GM18505 (cell line): Measurements from ENCODE around the gene KRT1.

ENCODE experiments used
- ATAC-seq: cut with Tn5 transposase; IDR thresholded peaks from one replicate; pipeline ENCODE4 v1.9.1; 2021; ENCODE audit not compliant: unreplicated experiment
- POLR2A ChIP-seq: IDR thresholded peaks from 4 replicates; pipeline ENCODE4 v1.6.1; 2011; ENCODE audit warnings: borderline replicate concordance; ENCODE audit not compliant: insufficient read depth, insufficient read length; ENCODE audit errors: extremely low read depth

KRT1 gene

DNA sequence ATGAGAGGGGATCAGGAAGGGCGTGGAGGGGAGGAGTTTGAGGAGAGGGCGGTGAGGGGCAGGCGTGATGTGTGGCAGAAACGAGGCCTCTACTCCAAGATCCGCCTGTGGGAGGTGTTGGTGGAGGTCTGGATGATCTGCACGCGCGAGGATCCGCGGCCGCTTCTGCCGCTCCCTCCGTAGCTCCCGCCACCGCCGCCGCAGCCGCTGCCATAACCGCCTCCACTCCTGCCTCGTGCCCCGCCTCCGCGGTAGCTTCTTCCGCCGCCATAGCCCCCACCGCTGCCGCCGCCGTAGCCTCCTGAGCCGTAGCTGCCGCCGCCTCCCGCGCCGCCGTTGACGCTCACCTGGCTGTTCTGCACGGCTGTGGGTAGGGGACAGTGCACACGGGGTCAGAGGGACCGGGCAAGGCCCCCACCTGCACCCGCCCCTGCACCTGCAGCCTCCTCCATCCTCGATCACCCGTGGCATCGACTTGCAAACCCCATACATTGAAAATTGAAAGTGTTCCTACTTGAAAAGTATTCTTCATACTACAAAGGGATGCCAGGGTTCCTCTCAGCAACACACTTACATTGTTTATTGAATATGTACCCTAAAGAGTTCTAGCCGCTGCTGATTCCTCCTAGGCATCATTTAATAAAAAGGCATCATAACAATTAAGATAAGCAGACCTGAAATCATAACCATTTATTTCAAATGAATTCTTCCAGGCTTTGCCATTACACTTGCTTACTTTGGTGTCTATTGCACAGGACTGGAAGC lies 11.1 kb upstream of the KRT1 start:
- ATAC-seq: no peak
- no peak for TF ChIP-seq POLR2A

DNA sequence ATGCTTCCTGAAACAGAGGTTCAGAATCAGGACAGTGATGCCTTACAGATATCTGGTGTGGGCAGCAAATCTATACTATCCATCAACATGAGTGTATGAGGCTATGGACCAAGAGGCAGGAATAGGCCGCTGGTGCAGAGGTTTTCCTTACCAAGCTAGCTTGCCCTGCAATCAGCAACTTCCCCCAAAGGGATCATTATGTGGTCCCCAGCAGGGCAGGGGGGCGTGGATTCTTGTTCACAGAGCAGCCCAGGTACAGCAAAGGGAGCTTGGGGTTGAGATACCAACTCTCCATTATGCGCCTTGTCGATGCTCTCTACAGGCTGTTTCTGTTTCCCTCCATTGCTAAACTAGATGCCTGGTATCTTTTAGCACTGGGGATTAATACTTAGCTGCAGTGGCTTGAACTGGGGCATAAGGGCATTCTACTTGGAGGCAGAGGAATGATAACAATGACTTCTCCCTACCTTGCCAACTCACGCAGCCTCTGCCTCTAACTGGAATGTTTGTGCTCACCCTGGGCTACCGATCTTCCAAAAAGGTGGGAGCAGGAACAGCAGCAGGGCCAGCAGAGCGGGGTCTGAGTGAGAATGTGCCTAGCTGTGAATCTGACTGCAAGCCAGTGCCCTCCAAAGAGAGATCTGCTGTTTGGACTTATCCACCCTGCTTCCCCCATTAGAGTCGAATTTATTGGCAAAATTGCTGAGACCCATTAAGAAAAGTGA lies 10.3 kb upstream of the KRT1 start:
- TF ChIP-seq POLR2A: no peak
- ATAC-seq: no peak

DNA sequence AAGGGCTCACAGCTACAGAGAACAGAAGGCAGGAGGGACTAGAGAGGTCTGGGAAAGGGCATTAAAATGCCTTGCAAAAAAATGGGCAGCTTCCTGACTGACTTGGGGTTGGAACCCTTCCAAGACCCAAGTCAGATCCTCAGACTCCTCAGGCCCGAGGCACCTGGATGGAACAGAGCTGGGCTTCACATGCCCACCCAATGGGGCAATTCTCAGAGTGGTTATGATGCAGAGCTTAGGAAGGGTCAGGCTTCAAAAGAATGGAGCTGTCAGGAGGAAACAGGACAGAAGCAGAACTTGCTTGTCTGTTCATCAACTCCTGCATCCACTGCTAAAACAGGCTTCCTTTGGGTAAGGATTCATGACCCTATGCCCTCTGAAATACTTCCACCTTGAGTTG lies 9.7 kb upstream of the KRT1 start:
- ATAC-seq: no peak
- TF ChIP-seq POLR2A: no peak

DNA sequence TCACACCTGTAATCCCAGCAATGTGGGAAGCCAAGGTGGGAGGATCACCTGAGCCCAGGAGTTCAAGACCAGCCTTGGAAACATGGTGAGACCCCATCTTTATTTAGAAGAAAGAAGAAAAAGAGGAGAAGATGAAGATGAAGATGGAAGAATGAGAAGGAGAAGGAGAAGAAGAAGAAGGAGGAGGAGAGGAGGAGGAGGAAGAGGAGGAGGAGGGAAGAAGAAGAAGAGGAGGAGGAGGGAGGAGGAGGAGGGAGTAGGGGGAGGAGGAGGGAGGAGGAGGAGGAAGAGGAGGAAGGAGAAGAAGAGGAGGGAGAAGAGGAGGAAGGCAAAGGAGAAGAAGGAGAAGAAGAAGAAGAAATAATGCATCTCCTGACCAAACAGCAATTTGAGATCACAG lies 9.0 kb upstream of the KRT1 start:
- no peak for TF ChIP-seq POLR2A

DNA sequence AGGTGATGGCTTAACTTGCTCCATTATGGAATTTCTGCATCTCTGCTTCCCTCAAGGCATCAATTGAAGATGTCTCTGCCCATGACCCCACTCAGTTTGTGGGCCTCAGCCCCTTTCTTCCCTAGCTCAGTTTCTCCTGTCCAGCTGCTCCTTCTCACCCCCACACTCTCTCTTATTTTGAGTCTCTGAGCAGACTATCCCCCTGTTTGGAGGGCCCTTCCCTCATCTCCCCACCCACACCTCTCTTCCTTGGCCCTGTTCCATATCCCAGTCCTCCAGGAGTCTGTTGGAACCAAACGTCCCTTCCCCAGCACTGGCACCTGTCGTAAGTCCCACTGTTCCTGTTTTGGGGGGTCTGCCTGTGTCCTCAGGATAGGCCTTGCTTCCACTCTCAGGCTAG lies 8.3 kb upstream of the KRT1 start:
- ATAC-seq: no peak
- no peak for TF ChIP-seq POLR2A

More for the DNA sequence above, 9.0 kb upstream of the KRT1 start:
- no peak for ATAC-seq

DNA sequence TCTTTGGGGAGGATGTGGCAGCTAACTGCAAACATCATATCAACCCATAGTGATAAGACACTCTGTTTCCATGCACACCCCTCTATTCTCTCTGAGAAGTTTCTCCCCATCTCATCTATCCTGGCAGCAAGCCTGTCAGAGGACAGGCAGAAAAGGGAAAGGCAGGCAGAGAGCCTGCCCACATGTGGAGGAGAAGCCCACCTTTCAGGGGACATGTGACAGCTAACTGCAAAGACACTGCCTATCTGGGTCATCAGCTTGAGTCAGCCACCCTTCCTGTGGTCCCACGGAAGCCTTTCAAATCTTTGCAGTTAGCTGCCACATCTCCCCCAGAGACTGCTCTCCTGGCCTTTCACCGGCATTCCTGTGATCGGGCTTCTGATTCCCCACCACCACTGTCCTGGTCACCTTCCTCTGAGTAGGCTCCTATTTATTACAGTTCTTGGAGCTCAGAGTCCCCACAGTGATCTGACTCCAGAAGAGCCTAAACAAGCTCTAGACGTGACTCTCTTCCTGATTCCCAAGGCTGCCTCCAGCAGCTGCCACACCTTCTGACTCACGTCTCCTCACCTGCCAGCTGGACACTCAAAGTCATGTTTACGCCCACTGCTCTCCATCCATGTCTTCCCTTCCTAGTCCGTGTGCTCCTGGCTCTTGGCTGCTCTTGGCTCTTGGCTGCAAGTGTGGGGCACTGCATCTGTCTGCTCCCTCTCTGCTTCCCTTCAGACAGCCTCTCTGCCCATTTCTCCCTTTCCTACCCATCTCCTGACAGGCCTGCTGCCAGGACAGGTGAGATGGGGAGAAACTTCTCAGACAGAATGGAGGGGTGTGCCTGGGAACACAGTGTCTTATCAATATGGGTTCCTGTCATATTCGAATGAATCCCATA lies 7.5 kb upstream of the KRT1 start:
- TF ChIP-seq POLR2A: no peak
- ATAC-seq: no peak

DNA sequence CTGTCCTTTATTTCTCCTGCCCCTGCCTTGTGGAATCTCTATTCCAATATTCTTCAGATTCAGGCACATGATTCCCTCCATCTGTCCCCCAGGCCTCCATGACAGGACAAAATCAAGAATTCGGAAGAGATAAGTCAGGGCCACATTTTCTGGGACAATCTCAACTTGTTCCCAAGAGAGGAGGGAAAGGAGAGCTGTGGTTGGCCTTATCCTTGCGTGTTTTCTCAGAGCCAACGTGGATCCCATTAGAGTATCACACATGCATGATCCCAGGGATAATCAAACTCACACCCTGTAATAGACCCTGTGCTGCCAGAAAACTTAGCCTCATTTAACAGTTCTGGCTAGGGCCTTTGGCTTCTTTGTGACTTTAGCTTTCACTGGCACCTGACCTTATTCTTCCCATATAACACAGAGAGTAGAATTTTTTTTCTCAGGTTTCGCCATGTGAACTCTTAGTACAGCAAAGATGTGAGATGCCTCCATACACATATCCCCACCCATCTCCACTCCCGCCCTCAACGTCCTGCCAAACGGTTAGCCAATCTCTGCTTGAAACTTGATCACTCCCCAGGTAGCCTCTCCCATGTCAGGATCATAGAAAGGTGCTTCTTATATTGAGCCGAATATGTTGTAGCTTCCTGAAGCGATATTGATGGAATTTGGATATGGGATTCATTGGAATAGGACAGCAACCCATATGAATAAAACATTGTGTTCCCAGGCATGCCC lies 6.7 kb upstream of the KRT1 start:
- no peak for ATAC-seq
- TF ChIP-seq POLR2A: no peak

DNA sequence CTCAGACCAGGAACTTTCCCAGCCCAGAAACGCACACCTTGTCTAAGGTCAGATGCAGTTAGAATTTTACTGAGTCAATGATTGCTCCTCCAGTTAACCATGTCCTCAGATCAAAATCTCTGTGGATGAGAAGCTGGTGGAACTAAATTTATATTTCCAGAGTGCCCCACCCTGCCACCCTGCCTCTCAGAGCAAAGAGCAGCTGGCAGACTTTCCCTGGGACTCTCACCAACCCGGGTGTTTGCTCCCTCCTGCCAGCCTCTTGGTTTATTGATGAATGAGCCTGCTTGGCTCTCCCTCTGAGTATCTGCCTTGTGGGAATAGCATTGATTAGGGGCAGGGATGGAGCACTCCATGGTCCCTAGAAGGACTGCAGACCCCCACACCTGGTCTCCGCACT lies 5.9 kb upstream of the KRT1 start:
- TF ChIP-seq POLR2A: no peak
- ATAC-seq: no peak

DNA sequence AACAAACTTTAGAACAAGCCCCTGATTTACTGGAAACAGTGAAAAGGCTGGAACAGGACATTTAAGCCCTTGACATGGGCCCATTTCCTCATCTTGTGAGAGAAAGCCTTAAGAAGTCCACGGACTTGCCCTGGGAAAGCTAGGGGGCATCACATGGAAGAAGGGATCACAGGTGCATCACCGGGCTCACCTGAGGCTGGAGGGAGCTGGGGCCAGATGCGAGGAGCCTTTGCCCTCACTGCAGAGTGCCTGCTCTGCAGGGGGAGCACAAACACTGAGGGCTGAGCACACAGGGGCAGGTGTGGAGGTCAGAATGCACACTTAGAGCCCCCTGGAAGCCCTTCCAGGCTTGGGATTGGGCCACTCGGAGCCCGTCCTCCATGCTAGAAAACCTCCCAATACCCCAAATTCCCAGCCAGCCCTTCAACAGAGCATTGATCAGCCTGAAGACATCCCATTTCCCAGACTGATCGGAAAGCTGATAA lies 5.2 kb upstream of the KRT1 start:
- no peak for TF ChIP-seq POLR2A
- no peak for ATAC-seq

DNA sequence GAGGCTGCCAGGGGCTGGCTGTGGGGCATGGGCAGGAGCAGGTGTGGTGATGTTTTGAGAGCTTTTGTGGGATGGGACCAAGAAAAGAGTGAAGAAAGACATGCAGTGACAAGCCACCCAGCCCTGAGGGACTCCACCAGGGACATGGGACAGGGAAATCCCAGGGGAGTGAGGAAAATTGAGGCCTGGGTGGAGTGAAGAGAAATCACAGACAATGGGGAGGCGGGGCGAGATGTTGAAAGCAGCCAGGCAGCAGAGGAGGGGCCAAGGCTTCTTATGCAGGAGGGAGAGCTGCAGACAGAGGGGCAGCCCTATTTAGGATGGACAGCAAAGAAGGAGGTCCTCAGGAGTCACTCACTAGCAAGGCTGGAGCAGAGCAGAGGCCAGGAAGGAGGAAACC lies 4.2 kb upstream of the KRT1 start:
- no peak for ATAC-seq
- TF ChIP-seq POLR2A: no peak

DNA sequence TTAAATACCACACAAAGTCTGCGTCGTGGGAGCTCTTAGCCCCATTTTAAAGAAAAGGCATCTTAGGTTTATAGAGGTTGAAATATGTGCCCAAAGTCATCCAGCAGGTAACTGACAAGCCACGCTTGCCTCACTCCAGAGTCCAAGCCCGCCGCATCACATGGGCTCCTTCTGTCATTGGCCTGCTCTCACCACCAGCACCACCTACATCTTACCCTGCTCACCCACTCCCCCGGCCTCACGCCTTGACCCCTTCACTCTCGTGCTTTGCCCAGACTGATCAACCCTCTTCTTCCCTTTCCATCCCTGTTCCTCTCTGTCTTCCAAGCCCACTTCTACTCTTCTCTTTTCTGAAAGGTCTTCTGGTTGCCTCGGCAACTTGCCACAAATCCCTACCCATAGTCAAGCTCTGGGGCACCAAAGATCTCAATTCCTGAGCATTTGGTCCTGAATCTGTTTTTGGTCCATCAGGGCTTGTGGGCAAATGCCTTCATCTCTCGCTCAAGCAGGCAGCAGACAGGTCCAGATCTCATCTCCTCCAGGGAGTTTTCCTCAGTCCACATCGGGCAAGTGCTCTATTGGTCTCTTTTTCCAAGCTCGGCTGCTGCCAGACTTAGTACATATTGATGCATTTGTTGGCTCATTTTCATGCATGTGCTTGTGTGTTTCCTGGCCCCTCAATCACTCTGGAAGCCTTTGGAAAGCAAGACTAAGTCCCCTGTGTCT lies 3.5 kb upstream of the KRT1 start:
- ATAC-seq: no peak
- TF ChIP-seq POLR2A: no peak

DNA sequence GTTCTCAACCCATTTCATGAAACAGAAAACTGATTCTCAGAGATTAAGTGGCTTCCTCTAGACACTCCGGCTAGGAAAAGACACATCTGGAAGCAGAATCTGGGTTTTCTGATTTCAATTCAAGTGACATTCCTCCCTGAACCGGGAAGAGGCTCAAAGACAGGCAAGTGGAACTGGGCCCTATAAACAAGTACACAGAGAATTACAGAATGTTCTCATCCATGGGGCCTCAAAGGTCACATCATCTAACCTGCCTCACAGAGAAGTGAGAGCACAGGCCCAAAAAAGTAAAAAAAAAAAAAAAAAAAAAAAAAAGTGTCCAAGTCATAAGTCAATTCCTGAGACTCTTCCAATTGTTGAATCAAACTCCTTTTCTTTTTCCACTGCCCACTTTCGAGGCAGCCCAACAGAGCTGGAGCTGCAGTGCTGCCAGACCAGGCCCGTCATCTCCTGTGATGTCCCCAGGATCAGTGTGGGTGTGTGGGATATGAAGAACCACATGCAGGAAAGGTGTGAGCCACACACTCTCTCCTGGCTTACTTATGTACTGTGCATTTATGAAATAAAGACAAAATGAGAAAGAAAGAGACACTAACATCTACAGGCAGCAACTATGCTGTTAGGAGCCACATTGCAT lies 2.8 kb upstream of the KRT1 start:
- TF ChIP-seq POLR2A: no peak
- no peak for ATAC-seq
